ENCODE measurements around the gene TMEM248. TPM values are rescaled to one million over a fixed set of nuclear protein-coding genes. Genes with fewer than 3 reads are reported as not detected.

The TMEM248 gene
- total RNA-seq, 1 experiment from 2014 or later, result 59.3 TPM

DNA sequence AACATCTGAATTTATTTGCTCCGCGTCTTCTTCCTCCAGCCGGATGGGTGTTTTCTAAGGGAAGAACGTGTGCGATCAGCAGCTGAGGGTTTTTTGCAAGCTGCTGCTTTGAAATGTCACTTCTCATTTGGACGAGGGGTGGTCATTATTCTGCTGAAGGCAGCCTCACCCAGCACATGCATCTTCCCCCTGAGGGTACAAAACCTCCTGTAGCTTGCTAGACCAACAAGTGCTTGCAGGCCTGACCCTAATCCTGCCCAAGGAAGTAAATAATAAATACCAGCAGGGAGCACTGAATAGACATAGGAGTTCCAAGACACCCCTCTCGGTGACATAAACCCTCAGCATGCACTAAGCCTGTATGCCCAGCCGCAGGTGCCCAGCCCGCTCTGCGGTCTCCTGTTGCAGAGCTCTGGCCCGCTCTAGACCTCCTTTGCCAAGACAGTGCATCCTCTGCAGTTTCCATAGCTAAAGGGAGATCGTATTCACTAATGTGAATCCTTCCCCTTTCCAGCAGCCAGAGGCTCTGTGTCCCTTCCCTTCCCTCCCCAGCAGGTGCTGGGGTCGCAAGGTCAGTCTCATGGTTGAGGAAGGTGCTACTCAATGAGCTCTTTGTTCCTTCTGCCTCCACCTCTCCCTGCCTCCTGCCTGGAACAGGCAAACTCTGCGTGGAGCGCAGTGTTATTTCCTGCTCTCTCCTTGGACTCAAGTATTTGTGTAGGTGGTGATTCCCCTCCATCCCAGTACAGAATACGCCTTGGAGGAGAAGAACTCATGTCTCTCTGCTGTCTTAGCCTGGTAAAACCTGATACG is 37.7 kb downstream of the TMEM248 start (continued):
- TF ChIP-seq, protein P1, sequence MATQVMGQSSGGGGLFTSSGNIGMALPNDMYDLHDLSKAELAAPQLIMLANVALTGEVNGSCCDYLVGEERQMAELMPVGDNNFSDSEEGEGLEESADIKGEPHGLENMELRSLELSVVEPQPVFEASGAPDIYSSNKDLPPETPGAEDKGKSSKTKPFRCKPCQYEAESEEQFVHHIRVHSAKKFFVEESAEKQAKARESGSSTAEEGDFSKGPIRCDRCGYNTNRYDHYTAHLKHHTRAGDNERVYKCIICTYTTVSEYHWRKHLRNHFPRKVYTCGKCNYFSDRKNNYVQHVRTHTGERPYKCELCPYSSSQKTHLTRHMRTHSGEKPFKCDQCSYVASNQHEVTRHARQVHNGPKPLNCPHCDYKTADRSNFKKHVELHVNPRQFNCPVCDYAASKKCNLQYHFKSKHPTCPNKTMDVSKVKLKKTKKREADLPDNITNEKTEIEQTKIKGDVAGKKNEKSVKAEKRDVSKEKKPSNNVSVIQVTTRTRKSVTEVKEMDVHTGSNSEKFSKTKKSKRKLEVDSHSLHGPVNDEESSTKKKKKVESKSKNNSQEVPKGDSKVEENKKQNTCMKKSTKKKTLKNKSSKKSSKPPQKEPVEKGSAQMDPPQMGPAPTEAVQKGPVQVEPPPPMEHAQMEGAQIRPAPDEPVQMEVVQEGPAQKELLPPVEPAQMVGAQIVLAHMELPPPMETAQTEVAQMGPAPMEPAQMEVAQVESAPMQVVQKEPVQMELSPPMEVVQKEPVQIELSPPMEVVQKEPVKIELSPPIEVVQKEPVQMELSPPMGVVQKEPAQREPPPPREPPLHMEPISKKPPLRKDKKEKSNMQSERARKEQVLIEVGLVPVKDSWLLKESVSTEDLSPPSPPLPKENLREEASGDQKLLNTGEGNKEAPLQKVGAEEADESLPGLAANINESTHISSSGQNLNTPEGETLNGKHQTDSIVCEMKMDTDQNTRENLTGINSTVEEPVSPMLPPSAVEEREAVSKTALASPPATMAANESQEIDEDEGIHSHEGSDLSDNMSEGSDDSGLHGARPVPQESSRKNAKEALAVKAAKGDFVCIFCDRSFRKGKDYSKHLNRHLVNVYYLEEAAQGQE (IDR thresholded peaks at IDR 0.05; ENCODE audit: low read depth), result no peak
- TF ChIP-seq SRF (IDR thresholded peaks at IDR 0.05; ENCODE audit: low read depth) (no peak), ELF1 (IDR thresholded peaks at IDR 0.05; ENCODE audit: borderline replicate concordance, low read depth) (no peak), CEBPB (IDR thresholded peaks at IDR 0.05; ENCODE audit: low read depth) (no peak), TCF7L2 (IDR thresholded peaks at IDR 0.05; ENCODE audit: borderline replicate concordance, extremely low read depth, insufficient read depth, insufficient read length) (no peak)

DNA sequence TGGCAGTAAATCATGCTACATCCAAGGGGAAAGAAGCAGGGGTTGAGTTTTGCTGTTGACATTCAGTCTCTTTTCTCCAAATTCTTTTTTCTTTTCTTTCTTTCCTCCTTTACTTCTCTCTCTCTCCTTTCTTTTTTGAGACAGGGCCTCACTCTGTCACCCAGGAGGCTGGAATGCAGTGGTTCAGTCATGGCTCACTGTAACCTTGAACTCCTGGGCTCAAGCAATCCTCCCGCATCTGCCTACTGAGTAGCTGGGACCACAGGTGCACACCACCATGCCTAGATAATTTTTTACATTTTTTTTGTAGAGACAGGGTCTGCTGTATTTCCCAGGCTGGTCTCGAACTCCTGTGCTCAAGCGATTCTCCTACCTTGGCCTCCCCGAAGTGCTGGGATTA is 39.2 kb downstream of the TMEM248 start:
- H3K4me1 ChIP-seq (ENCODE audit: control insufficient read depth in 1 of 2, insufficient read depth in 2 of 2, low read length in 2 of 2), result no peaks in the 10 kb centered on the region; a peak in 1 of 4 replicates
- no peak overlapping the region for H3K9ac ChIP-seq (ENCODE audit: low read length)
- ChIA-PET CTCF (no interaction called here), RAD21 (ENCODE audit: low non-redundant PET in 1 of 2, low total read pairs in 2 of 2, uncharacterized antibody in 2 of 2, unreplicated experiment in 2 of 2) (no interaction called here), POLR2A (no interaction called here)
- BruUV-seq (replicated peaks), result no TSS peak
- H3K27me3 ChIP-seq (ENCODE audit: insufficient read depth, low read length), result no peaks in the 10 kb centered on the region
- H3K9me3 ChIP-seq (ENCODE audit: control insufficient read depth in 1 of 2, insufficient read depth in 1 of 2, low read depth in 1 of 2, low read length in 2 of 2), result no peaks in the 10 kb centered on the region
- no peaks in the 10 kb centered on the region for H4K20me1 ChIP-seq (ENCODE audit: insufficient read depth)
- ATAC-seq (no peak), DNase-seq (ENCODE audit: low read depth, low spot score) (no peak)
- intact Hi-C loops (cut with micrococcal nuclease), result no loop called here
- no peak overlapping the region for H3K27ac ChIP-seq (ENCODE audit: low read depth, low read length)
- H3K4me2 ChIP-seq (ENCODE audit: low read length), result no peak overlapping the region
- H3K36me3 ChIP-seq (ENCODE audit: control insufficient read depth in 1 of 2, insufficient read depth in 2 of 2, low read length in 2 of 2), result peaks cover 5 to 14% of the 10 kb centered on the region in 2 experiments; a peak in 3 of 4 replicates
- TF ChIP-seq, protein P2, sequence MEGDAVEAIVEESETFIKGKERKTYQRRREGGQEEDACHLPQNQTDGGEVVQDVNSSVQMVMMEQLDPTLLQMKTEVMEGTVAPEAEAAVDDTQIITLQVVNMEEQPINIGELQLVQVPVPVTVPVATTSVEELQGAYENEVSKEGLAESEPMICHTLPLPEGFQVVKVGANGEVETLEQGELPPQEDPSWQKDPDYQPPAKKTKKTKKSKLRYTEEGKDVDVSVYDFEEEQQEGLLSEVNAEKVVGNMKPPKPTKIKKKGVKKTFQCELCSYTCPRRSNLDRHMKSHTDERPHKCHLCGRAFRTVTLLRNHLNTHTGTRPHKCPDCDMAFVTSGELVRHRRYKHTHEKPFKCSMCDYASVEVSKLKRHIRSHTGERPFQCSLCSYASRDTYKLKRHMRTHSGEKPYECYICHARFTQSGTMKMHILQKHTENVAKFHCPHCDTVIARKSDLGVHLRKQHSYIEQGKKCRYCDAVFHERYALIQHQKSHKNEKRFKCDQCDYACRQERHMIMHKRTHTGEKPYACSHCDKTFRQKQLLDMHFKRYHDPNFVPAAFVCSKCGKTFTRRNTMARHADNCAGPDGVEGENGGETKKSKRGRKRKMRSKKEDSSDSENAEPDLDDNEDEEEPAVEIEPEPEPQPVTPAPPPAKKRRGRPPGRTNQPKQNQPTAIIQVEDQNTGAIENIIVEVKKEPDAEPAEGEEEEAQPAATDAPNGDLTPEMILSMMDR (IDR thresholded peaks at IDR 0.05 in 2 of 3, conservative IDR thresholded peaks at IDR 0.05 in 1 of 3; ENCODE audit: borderline replicate concordance in 1 of 3, insufficient read depth in 1 of 3, low read depth in 2 of 3, low read length in 2 of 3), result no peak
- TF ChIP-seq CBX3 (IDR thresholded peaks at IDR 0.05; ENCODE audit: low read depth) (no peak), EGR1 (IDR thresholded peaks at IDR 0.05; ENCODE audit: low read depth) (no peak), EZH2 (IDR thresholded peaks at IDR 0.05) (no peak), EZH2phosphoT487 (IDR thresholded peaks at IDR 0.05; ENCODE audit: borderline replicate concordance) (no peak), RAD21 (IDR thresholded peaks at IDR 0.05; ENCODE audit: low read depth) (no peak), ELF1 (IDR thresholded peaks at IDR 0.05; ENCODE audit: borderline replicate concordance, low read depth) (no peak), TCF7L2 (IDR thresholded peaks at IDR 0.05; ENCODE audit: borderline replicate concordance, extremely low read depth, insufficient read depth, insufficient read length) (no peak), POLR2A (IDR thresholded peaks at IDR 0.05; ENCODE audit: borderline replicate concordance, extremely low read depth, insufficient read depth, insufficient read length) (no peak), CEBPB (IDR thresholded peaks at IDR 0.05; ENCODE audit: low read depth) (no peak), JUND (IDR thresholded peaks at IDR 0.05) (no peak), POLR2AphosphoS5 (IDR thresholded peaks at IDR 0.05; ENCODE audit: low read depth, low read length) (no peak), FOSL1 (IDR thresholded peaks at IDR 0.05; ENCODE audit: low read depth) (no peak)
- TF ChIP-seq, protein P3, sequence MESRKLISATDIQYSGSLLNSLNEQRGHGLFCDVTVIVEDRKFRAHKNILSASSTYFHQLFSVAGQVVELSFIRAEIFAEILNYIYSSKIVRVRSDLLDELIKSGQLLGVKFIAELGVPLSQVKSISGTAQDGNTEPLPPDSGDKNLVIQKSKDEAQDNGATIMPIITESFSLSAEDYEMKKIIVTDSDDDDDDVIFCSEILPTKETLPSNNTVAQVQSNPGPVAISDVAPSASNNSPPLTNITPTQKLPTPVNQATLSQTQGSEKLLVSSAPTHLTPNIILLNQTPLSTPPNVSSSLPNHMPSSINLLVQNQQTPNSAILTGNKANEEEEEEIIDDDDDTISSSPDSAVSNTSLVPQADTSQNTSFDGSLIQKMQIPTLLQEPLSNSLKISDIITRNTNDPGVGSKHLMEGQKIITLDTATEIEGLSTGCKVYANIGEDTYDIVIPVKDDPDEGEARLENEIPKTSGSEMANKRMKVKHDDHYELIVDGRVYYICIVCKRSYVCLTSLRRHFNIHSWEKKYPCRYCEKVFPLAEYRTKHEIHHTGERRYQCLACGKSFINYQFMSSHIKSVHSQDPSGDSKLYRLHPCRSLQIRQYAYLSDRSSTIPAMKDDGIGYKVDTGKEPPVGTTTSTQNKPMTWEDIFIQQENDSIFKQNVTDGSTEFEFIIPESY (IDR thresholded peaks at IDR 0.05; ENCODE audit: extremely low read depth, insufficient replicate concordance, low read length), result no peak
- no peak overlapping the region for H2AFZ ChIP-seq (ENCODE audit: low read depth, low read length, poor library complexity, severe bottlenecking)
- no peaks in the 10 kb centered on the region for H3K79me2 ChIP-seq (ENCODE audit: insufficient read depth, low read length)
- H3K9me2 ChIP-seq (ENCODE audit: insufficient read depth), result no peaks in the 10 kb centered on the region
- no peak overlapping the region for H3K4me3 ChIP-seq (replicated peaks in 1 of 2; ENCODE audit: low read depth in 1 of 2, low read length in 2 of 2)
